Sciatic nerve (tissue), 2 donors: Measurements from ENCODE around the gene SEMA4G. TPM values are rescaled to one million over a fixed set of nuclear protein-coding genes. Genes with fewer than 3 reads are reported as not detected.

ENCODE experiments used
- ATAC-seq: fragments of 200-7000 bp; cut with Tn5 transposase; one replicate; pipeline ENCODE4 v1.9.1; 2020; ENCODE audit warnings: mild to moderate bottlenecking, moderate library complexity
- DNase-seq: peaks from one replicate; pipeline ENCODE4 v3.0.0-alpha.2; 2020; ENCODE audit warnings: low spot score
- intact Hi-C: fragments of 100-400 bp; cut with DNase I; formaldehyde crosslinking; loops from one replicate; pipeline ENCODE4 v1.14.2; 2022
- total RNA-seq: library from RNA; stranded (reverse); fragmentation: NEBNext Ultra II Directional; extraction: Animal tissue kit (Norgen Biotek cat#: 25700); gene quantifications from one replicate; pipeline ENCODE4 v1.2.1, GENCODE V29; 2021
- donor health status: DM: no; HTN: no; CAD: no.
- donor health status: DM: no; HTN: no; CAD: no.

SEMA4G gene, protein sequence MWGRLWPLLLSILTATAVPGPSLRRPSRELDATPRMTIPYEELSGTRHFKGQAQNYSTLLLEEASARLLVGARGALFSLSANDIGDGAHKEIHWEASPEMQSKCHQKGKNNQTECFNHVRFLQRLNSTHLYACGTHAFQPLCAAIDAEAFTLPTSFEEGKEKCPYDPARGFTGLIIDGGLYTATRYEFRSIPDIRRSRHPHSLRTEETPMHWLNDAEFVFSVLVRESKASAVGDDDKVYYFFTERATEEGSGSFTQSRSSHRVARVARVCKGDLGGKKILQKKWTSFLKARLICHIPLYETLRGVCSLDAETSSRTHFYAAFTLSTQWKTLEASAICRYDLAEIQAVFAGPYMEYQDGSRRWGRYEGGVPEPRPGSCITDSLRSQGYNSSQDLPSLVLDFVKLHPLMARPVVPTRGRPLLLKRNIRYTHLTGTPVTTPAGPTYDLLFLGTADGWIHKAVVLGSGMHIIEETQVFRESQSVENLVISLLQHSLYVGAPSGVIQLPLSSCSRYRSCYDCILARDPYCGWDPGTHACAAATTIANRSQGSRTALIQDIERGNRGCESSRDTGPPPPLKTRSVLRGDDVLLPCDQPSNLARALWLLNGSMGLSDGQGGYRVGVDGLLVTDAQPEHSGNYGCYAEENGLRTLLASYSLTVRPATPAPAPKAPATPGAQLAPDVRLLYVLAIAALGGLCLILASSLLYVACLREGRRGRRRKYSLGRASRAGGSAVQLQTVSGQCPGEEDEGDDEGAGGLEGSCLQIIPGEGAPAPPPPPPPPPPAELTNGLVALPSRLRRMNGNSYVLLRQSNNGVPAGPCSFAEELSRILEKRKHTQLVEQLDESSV
- 15.3 TPM for total RNA-seq

DNA sequence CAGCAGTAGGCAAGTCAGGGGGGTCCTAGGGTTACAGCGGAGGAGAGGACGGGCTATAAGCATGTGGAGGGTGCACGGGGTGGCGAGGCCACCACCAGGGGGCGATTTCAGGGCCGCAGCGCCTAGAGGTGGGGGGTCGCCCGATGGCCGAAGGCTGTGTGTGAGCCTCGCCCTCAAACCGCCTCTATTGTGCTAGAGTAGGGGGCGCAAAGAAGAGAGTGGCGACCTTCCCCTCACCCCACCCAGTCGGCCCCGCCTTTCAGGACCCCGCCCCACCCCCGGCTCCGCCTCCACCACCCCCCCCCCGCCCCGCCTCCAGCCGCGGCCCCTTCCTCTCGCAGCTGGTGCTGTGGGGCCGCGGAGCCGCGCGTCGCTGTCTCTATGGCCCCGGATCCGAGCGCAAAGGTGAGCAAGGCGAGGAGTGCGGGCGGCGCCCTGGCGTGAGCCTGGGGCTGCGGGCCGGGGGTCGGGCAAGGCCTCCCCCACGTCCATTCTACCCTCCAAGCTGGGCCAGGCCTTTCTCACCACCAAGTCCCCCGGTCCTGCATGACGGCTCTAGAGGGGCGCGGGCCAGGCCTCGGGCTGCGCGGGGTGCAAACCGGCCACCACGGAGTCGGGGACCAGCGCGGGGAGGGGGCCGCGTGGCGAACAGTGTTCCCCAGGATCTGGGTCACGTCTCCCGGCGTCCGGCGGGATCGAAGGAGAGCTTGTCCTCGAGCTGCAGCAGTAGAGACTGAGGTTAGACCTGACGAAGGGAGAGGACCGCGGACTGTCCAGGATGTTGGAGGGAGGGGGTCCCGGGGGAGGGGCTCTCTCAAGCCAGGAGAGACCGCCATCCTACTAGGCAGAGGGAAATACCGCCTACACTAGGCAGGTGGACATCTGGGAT lies at the start of gene SEMA4G:
Gene SEMA4G (plus strand): TSS at position 318 of the 889 bp plus-strand sequence. CDS start 3,409 bp downstream, outside the sequence.
- intact Hi-C loops, result no loop called here
- DNase-seq (peak; percentile 74), ATAC-seq (peak; percentile 79)

DNA sequence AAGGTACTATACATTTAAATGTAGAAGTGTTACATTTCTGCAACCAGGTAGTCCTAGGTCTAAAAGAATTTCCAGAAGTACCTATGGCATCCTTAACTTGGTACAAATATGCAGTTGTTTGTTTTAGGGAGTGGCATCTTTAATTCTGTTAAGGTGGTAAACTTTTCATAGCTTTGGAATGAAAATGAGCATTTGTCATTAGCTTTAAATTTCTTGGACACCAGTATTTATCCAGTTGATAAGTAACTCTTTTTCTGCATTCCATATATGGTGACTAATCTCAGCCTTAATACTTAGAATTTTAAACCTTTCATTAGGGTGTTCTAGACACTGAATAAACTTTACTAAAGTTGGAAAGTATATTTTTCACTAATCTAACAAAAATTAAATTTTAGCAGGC lies 45.7 kb upstream of the SEMA4G start:
- intact Hi-C loops, result no loop called here
- no peak for ATAC-seq
- DNase-seq, result no peak

DNA sequence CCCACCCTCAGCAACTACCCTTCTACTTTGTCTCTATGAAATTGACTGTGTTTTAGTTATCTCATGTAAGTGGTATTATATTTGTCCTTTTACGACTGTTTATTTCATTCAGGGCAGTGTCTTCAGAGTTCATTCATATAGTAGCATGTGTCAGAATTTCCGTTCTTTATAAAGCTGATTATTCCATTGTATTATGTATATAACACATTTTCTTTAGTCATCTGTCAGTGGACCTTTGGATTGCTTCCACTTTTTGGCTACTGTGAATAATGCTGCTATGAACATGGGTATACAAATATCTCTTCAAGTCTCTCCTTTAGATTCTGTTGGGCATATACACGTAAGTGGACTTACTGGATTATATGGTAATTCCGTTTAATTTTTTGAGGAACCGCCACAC lies 42.0 kb upstream of the SEMA4G start:
- intact Hi-C loops, result no loop called here
- DNase-seq (no peak), ATAC-seq (no peak)

DNA sequence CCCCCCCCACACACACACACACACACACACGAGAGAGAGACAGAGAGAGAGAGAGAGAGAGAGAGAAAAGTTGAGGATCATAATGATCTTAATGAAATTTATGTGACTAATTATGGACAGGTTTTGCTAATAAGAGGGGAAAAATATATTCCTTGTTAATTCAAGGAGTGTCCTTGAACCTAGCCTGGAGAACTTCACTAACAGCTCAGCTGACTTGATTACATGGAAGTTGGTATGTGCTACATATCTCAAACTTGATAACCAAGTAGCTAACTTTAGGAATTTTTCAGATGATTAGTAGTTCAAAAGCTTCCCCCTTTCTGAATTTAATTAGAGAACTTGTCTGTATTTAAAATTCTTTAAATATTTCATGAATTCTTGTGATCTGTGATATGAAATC lies 41.3 kb upstream of the SEMA4G start:
- ATAC-seq, result no peak
- intact Hi-C loops, result no loop called here
- no peak for DNase-seq

DNA sequence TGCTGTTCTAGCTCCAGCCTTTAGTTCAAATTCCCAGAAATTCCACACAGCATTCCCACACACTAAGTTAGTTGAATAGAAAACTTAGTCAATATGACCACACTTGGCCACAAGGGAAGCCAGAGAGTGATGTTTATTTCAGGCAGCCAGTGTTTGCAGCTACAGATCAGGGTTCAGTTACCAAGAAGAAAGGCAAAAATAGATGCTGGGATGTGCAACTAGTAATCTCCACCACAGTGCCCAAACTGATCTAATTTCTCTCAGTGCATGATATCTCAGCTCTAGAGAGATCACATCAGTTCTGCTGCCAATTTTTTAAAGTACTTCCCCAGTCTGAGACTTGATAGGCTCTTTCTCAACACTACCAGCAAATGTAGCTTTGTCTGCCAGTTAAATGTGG lies 38.9 kb upstream of the SEMA4G start:
- ATAC-seq, result no peak
- no peak for DNase-seq
- intact Hi-C loops, result no loop called here

DNA sequence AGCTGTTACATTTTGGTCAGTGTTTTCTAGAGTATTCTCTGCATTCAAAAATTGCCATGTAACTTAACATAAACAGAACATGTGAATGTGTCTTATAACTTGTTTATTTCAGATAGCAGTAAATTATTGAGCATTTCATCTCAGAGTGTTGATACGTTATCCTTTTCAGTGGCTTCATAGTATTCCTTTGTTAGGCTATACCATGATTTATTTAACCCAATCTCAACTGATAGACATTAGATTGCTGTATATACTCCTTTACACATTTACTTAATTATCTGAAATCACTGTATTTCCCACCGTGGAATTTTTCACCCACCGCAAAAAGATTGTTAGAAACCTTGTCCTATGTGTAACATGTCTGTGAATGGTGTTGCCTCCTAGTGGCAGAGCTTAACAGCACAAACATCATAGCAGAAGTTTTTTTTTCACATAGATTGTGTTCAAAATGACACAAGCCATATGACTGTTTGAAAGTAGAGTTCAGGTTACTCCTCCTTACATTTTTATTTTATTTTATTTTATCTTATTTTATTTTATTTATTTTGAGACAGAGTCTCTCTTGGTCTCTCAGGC lies 35.1 kb upstream of the SEMA4G start:
- DNase-seq (no peak), ATAC-seq (no peak)
- intact Hi-C loops, result no loop called here

DNA sequence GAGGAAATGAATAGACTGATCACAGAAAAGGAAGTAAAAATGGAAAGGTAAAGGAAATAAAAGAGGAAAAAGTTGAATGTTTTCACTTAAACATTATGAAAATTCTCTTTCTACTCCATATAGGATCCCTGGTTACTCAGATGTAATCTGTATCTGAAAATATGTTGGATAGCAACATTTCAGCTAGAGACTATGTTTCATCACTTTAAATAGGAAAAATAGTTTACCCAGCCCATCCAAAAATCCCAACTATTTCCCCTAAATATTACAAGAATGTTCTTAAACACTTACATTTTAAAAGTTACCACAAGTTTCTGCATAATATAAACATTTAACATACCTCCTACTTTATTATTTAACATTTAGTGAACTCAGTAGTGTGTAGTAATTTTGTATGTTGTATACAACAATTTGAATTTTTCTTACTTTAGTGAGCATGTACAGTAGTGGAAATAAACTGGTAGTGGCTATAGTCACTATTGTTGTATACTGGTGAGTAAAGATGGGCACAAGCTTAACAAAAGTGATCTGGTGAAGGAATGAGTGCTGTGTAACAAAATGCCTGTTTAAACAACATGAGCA lies 29.4 kb upstream of the SEMA4G start:
- DNase-seq, result no peak
- no peak for ATAC-seq
- intact Hi-C loops, result no loop called here

DNA sequence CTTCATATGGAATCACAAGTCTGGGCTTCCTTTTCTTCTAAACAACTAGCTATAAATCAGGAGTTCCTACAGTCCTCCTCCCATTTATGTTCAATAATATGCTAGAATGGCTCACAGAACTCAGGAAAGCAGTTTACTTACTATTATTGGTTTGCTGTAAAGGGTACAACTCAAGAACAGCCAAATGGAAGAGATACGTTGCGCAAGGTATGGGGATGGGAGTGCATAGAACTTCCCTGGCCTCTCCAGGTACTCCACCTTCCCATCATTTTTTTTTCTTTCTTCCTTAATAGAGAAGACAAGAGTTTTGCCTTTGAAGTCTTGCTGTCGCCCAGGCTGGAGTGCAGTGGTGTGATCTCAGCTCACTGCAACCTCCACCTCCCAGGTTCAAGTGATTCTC lies 27.1 kb upstream of the SEMA4G start:
- intact Hi-C loops, result no loop called here
- no peak for ATAC-seq
- no peak for DNase-seq

DNA sequence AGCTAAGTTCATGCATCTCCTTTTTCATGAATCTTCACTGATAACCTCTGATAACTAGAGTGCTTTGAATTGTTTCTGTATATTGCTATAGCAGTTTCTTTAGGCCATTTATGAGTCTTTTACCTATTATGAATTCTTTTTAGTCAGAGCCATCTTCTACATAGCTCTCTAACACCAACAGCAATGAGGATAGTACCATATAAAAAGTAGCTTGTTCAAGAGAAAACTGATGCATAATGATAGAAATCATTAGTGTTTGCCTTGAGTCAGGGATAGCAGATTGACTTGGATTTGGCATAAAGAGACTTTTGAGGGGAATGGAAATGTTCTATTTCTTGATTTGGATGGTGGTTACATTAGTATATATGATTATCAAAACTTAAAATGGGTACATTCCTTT lies 25.8 kb upstream of the SEMA4G start:
- DNase-seq, result no peak
- intact Hi-C loops, result no loop called here
- no peak for ATAC-seq

DNA sequence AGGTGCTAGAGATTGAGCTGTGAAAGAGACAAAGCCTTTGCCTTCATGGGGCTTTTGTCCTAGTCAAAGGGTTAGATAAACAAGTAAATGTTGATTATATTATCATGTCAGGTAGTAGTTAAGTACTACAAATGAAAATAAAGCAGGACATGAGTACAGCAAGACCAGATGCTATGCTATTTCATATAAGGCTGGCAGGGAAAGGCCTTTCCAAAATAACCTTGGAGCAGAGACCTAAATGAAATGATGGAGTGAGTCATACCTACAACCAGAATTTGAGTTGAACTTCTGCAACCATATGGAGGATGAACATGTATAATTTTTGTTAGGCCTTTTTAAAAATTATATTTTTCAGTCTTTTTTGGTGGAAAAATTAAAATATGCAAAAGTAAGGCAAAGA lies 23.6 kb upstream of the SEMA4G start:
- DNase-seq (no peak), ATAC-seq (no peak)
- intact Hi-C loops, result no loop called here

DNA sequence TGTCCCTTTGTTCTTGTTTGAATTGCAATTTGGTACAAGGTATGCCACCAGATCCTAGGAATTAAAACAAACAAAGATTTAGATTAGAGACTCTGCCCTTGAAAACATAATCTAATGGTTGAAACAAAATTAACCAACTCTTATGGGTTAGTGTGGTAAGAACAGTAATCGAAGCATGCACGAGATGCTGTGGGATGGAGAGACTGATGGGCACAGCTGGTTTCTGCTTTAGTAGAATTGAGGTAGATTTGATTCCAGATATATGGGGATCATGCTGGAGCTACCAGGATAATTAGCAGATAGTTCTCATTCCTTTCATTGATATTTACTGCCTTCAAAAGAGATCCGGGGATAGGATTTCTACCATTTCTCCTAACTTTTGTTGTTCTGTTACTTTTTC lies 20.4 kb upstream of the SEMA4G start:
- DNase-seq (no peak), ATAC-seq (no peak)
- intact Hi-C loops, result no loop called here

DNA sequence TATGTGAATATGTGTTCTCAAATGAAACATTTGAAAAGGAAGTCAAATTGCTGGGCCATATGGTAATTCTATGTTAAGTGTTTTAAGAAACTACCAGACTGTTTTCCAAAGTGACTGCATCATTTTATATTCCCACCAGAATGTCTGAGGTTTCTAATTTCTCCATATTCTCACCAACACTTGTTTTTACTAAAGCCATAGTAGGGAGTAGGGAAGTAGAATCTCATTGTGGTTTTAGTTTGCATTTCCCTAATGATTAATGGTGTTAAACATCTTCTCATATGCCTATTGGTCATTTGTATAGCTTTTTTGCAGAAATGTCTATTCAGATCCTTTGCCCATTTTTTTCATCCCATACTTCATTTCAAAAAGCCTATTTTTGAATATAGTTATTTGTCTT lies 9.1 kb upstream of the SEMA4G start:
- ATAC-seq, result no peak
- intact Hi-C loops, result no loop called here
- no peak for DNase-seq

DNA sequence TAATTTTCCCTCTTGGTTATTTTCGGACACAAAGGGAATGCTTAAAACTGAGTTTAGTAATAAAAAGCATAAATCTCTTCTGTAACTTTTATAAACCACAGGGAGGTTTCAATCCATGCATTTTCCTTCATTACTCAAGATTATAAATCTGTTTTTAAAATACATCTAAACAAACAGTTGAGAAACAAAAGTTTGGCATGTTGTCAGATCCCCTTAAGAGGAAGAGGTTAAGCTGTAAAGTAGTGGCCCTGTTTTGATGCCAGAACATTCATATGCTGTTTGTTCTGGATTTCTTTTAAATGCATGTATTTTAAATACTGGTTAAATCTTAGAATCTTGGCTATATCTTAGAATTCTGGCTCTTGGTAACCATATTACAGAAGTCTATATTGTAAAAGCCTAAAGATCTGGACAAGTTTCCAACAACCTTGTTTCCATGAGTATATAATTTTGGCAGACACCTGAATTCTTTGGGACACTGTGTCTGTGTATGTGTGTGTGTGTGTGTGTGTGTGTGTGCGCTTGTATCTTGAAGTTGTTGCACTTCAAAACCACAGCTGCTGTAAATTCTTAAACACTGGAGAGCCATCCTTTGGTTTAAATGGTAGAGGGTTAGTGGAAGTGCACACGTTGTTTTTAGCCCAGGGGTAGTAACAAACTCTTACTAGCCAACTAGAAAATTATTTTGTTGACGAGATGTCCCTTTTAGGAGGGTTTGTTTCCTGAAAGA lies 6.8 kb upstream of the SEMA4G start:
- intact Hi-C loops, result no loop called here
- no peak for ATAC-seq
- no peak for DNase-seq

DNA sequence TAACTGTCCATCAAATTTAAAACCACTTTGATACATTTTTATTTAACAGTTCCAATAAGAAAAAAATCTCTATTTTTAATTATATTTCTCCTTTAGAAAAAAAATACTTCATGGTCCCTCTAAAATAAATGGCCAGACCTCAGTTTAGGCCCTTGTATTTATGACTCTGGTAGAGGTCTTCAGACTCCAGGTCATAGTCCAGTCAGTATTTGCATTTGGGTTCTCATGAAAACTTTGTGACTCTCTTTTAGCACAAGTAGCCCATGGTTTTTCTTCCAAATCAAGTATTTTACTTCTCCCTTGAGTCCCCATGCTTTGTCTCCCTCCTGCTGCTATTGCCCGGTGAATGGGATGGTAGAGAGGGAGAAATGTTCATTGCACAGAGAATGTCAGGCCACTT lies 5.5 kb upstream of the SEMA4G start:
- ATAC-seq, result no peak
- intact Hi-C loops, result no loop called here
- DNase-seq, result no peak

DNA sequence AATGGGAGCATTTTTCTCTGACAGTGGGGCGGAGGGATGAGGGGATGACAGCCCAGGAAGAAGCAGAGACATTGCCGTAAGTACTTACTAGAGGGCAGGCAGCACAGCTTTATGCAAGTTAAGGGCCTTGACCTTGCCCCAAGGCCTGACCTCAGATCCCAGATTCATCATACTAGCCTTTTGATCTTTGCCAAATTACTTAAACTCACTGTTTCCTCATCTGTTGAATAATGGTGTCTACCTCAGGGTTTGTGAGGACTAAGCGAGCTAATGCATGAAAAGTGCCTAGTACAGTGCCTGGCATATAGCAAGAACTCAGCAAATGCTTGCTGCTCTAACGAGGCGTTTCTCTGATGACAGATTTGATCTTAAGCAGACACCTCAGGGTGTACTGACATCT lies 3.5 kb upstream of the SEMA4G start:
- no peak for DNase-seq
- intact Hi-C loops, result no loop called here
- ATAC-seq, result no peak

DNA sequence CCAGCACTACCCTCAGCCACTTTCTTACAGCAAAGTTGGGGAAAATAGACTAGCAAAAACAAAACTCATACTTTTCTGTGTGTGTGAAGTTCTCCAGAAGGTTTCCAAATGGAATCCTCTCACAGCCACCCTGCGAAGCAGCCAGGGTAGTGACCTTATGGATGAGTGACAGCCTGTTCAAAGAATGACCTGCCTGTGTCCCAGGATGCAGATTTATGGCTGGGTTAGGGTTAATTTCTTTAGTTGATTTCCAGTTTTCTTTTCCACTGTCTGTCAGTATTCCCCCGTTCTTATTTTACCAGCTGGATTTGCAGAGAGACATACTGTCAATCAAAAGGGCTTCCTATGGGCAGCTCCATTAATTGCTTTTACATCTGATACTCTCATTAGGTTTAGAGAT lies 2.4 kb upstream of the SEMA4G start:
- intact Hi-C loops, result no loop called here
- DNase-seq (no peak), ATAC-seq (no peak)

DNA sequence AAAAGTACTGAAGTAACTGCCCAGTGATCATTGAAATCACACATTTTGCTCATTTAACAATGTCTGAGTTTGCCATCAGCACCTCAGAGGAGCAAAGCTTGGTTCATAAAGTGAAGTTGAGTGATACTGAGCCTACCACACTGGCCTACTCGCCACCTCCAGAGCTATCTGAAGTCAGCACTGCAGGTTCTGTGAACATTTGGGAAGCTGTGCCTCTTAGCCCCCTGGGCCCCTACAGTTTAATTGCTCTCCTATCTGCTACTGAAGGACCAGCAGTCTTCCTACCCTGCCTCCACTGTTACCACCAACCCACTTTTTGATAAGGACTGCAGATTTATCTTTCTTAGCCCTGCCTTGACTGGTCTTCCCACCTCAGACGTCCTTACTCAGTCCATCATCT lies 2.0 kb upstream of the SEMA4G start:
- no peak for DNase-seq
- intact Hi-C loops, result no loop called here
- ATAC-seq, result no peak

DNA sequence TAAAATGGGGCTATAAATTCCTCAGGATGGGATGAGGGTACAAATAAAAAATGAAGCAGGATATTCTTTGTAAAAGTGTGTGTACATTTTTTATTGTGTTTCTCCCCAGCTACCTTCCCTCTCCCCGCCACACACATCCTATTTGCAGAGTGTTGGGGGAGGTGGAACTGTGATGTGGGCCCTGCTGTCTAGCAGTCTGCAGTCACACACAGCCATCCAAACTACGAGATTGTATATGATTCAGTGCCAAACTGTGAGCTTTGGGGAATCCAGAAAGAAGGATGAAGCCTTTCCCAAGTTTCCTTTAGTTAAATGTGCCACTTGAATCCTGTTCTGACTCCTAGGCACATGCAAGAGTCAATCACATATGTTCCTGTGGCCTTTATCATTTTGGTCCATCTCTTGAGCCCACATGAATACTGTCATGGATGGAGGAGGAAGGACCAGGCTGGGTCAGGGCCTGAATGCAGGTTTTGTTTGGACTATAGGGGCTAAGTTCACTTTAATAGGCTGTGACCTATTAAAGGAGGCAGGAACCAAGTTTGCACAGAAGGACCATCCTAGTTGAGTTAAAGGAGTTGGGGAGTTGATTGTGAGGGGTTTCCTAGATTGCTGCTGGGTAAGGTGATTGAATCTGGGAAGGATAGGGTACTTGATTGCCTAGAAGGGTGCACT lies 1.1 kb upstream of the SEMA4G start:
- intact Hi-C loops, result no loop called here
- ATAC-seq, result no peak
- DNase-seq, result no peak
